GM21576 (cell line): Measurements from ENCODE around the gene NTHL1.

Experiments
- ATAC-seq: cut with Tn5 transposase; IDR thresholded peaks from one replicate; pipeline ENCODE4 v1.9.1; 2021; ENCODE audit warnings: mild to moderate bottlenecking, moderate library complexity; ENCODE audit not compliant: unreplicated experiment

NTHL1 gene

DNA sequence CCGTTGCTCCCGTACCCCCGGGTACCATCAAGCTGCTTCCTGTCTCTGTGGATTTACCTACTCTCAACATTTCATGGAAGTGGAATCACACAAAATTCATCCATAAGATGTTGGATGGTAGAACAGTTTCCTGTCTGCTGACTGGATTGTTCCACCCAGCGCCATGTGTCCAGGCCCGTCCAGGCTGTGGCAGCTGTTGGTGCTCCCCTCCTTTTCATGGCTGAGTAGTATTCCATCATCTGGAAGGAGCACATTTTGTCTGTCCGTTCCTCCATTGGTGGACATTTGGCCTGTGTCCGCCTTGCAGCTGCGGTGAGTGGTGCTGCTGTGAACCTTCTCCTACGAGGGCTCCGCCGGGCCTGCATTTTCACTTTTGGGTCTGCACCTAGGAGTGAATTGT is 18.5 kb upstream of the NTHL1 start:
- no peak for ATAC-seq

DNA sequence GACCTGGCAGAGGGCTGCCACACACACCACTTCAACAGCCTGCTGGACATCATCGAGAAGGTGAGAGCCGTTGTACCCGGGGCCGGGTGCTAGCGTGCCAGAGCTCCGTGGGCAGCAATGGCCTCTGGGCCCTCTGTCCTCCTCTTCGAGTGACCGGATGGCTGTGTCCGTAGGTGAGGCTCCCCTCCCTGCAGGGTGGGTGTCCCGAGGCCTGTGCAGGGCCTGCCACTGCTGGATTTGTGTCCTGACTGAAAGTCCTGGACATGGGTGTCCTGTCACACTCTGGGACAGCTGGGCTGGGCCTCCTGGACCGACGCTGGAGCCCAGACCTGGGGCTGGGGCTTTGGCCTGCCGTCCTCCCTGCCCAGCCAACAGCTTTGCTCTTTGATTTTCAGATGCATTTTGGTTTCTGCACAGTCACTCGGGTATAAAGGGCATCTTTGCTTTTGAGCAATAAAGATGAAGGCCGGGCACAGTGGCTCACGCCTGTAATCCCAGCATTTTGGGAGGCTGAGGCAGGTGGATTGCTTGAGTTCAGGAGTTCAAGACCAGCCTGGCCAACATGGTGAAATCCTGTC is 16.8 kb upstream of the NTHL1 start:
- ATAC-seq, result no peak

DNA sequence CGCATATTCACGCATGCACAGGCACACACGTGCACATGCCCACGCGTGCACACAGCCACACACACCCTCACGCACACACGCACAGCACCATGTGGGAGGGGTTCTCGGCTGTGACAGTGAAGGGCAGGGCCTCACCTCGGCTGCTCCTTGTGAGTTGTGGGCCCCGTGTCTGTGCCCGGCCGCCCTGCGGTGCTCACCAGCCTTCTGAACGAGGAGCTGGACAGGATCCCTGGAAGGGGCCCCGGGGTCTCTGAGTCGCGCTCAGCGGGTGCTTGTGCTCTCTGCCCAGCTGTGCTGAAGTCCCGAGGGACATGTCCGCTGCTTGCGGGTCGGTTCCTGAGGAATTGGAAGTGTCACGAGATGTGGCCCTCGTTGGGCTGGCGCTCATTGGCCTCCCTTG is 16.2 kb upstream of the NTHL1 start:
- no peak for ATAC-seq

DNA sequence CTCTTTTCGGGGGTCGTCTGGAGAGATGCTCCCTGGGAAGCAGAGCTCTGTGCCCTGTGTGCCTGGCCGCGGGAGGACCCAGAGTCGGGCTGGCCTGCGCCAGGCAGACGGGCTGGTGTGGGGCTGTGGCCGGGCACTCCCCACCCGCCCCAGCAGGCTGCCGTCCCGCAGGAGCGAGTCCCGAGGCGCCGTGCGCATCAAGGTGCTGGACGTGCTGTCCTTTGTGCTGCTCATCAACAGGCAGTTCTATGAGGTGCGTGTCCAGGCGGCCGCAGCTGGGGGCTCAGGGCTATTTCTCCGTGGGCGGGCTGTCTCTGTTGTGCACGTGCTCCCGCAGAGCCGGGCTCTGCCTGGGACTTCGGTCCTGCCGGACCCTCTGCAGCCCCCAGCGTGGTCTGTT is 15.2 kb upstream of the NTHL1 start:
- ATAC-seq, result no peak

DNA sequence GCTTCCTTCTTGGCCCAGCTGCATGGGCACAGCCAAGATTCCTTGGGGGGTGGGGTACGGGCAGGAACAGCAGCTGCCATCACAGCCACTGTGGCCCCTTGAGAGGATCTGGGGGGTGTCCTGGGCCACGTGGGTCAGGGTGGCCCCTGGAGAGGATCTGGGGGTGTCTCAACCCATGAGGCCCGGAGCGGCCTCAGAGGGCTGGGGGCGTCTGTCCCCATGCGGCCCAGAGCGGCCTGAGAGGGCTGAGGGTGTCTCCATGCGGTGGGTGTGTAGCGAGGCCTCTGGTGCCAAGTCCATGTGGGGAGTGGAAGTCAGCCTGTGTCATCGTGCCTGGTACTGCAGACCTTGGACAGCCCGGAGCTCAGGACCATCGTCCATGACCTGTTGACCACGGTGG is 13.9 kb upstream of the NTHL1 start:
- no peak for ATAC-seq

DNA sequence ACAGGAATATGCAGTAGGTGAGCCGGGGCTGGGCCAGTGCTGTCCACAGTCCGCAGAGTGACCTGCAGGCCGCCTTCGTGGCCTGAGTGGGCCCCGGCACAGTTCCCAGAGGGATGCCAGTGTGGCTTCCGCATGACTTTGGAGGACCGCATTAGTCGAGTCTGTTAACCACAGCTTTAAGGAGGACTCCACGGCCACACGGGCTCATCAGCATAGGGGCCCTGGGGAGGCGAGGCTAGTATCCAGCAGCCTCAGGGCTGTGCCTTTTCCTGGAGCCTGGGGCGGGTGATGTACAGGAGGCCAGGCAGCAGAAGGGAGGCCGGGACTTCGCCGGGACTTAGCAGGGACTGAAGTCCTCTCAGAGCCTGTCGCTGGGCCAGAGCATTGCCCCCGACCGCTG is 13.4 kb upstream of the NTHL1 start:
- no peak for ATAC-seq

DNA sequence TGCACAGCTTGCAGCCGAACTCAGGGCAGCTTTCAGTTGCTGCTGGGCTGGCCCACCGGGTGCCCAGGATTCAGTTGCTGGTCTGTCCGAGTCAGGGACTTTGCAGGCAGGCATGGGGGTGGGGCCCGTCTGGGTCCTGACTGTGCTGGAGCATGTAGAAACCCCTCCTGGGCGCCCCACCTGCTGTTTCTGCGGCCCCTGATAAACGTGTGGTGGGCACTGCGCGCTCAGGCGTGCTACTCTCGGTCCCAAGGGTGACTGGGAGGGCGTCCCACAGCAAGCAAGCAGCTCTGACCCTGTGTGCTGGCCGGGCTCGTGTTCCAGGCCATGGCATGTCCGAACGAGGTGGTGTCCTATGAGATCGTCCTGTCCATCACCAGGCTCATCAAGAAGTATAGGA is 12.7 kb upstream of the NTHL1 start:
- no peak for ATAC-seq

DNA sequence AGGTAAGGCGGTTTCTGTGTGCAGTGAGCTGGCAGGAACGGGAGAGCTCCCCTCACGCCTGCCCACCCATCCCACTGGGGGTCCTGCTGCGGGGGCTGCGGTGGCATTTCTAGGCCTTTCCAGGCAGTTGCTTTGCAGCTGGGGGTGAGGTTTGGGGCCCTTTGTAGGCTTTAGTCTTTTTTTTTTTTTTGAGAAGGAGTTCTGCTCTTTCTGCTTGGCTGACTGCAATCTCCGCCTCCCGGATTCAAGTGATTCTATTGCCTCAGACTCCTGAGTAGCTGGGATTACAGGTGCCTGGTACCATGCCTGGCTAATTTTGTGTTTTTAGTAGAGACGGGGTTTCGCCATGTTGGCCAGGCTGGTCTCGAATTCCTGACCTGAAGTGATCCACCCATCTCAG is 11.2 kb upstream of the NTHL1 start:
- no peak for ATAC-seq

DNA sequence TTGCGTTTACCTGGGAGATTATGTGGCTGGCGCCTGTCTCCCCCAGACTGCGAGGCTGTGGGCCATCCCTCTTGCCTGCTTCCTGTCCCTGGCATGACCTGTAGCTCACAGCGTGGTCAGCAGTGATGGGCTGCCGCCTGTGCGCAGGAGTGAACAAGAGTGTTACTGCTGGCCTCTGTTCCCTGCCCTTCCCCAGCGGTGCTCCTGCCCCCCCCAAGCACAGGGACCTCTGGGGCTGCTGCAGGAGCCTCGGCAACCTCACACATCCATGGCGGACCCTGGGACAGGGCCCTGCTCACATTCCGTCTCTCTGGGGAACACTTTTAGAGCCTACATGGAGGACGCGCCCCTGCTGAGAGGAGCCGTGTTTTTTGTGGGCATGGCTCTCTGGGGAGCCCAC is 10.8 kb upstream of the NTHL1 start:
- no peak for ATAC-seq

DNA sequence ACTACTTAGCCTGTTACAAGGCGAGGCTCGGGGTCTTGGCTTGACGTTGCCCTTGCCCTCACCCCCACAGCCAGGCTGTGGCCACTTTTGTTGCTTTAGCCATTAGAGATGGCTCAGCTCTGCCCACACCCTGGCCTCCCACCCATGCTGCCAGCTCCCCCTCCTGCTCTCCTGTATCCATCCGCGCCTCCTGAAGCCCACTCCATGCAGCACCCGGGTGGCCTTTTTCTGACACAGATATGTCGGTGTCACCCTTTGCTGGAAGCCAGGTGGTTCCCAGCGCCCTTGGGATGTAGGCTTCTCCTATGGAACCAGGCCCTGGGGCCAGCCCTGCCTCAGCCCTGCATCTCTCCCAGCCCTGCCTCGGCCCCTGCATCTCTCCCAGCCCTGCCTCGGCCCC is 9.8 kb upstream of the NTHL1 start:
- ATAC-seq, result no peak

DNA sequence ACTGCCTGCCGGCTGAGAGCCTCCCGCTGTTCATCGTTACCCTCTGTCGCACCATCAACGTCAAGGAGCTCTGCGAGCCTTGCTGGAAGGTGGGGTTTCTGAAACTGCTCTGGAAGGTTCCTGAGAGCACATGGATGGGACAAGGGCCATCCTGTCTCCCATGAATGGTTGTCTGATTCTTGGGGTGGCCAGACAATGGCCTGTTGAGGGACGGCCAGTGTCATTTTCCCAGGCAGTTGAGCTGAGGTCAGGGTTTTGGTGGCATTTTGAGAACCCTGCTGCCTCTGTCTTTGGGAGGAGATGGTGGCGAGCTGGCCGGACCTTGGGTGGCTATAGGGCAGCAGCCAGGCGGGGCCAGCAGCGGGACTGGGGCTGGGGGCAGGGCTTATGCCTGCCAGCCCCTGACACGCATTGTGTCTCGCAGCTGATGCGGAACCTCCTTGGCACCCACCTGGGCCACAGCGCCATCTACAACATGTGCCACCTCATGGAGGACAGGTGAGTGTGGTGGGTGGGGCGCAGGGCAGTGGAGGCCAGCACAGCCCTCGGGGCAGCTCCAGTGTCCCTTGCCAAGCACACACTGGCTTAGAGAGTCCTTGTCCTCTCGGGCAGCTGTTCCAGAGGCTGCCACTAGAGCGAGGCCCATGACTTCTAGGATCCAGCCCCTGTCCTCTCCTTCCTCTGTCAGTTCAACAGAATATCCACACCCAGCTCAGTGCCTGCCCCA is 9.2 kb upstream of the NTHL1 start:
- no peak for ATAC-seq

DNA sequence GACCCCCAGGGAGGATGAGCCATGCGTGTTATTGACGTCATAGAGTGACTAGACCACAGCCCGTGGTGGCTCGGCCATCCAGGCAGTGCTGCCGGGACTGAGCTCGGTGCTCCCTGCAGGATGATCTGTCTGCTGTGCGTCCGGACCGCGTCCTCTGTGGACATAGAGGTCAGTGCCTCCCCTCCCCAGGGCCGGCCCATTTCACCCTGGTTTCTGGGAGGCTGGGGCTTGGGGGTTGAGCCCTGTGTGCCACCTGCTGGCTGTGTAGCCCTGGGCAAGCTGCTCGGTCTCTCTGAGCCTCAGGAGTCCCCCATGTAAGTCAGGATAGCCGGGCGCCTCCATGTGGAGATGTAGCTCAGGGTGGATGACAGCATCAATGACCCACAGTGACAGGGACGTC is 8.4 kb upstream of the NTHL1 start:
- no peak for ATAC-seq

DNA sequence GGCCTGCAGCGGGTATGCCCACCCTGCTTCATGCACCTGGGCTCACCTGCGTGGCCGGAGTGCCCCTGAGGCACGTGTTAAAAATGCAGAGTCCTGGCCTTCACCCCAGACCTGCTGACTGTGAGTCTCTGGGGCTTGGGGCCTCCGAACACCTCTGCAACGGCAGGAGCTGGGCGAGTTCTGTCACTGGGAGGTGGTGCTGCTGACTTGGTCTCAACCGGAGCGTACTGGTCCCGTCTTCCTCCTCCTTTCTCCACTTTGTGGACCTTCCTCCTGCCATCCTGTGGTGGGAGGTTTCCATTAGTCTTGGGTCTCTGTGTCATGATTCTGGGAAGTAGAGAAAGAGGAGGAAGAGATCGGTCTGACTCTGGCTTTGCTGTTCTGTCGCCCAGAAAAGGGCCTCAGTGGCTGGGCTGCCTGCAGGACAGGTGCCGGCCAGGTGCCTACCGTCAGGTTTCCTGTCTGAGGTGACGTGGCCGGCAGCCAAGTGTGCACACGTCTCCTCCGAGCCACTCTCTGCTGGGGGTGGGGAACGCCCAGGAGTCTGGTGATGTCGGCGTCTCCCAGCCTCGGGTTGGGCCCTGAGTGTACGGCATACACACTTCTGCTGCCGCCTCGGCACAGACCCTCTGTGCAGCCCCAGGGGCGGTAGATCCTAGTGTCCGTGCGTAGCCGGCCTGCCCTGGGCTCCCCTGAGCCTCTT is 7.1 kb upstream of the NTHL1 start:
- ATAC-seq, result no peak

DNA sequence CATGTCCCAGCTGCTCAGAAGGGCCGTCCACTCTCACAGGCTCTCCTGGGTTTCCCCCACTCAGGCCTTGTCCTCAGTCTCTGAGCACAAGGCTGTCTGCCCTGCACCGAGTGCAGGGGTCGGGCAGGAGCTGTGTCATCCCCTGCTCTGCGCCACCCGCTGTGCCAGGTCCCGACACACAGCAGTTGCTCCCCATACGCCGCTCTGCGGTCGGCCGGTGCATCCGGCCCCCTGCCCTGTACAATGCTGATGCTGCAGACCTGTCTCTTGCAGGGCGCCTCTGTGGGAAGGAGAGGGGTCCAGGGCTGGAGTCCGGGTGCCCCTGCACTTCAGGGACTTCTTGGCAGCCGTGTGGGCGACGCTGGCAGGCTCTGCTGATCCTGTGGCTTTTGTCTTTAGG is 6.3 kb upstream of the NTHL1 start:
- no peak for ATAC-seq

DNA sequence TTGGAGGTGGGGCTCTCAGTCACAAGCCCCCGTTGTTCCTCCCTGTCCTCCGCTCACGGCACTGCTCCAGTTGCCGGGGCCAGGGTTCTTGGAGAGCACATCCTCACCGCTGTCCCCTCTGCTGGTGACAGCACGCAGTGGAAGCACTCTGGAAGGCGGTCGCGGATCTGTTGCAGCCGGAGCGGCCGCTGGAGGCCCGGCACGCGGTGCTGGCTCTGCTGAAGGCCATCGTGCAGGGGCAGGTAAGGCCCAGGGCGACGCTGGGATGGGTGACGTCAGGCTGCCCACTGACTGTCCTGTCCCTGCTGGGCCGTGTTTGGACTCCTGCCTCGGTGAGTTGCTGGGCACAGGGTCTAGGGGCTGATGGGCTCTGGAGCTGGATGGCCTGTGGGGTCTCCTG is 5.6 kb upstream of the NTHL1 start:
- no peak for ATAC-seq

DNA sequence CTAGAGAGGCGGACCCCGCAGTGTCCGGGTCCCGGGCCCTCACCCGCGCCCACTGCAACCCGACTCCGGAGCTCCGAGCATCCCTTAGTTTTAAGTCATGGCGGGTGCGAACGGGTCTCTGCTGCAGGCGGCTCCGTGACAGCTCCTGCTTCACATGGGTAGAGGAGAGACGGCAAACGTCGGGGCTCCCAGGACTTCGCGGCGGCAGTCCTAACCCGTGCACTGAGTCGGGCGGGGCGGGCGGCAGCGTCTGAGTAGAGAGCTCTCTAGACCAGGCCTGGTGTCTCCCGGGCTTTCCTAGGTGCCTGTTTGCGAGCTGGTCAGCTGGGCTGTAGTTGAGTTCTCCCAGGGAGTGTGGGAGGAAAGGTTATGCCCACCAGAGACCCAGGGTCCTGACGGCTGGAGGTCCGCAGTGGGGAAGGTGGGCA is 496 bp upstream of the NTHL1 start:
- no peak for ATAC-seq

DNA sequence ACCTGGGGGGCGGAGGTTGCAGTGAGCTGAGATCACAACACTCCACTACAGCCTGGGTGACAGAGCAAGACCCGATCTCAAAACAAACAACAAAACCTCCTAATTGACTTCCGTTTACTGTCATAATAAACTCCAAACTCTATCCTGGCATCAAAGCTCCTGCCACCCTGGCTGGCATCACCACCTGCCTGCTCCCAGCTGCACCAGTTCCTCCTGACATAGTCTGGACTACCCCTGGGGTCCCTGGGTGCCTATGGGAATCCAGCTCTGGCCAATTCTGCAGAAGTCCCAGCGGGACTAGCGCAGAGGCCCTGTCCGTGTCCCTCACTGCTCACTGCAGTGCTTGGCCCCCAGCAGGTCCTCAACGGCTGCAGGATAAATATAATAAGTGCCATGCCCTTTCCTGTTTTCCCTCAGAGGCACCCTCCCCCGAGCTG is 723 bp downstream of the NTHL1 start:
- ATAC-seq, result peak; percentile 2

DNA sequence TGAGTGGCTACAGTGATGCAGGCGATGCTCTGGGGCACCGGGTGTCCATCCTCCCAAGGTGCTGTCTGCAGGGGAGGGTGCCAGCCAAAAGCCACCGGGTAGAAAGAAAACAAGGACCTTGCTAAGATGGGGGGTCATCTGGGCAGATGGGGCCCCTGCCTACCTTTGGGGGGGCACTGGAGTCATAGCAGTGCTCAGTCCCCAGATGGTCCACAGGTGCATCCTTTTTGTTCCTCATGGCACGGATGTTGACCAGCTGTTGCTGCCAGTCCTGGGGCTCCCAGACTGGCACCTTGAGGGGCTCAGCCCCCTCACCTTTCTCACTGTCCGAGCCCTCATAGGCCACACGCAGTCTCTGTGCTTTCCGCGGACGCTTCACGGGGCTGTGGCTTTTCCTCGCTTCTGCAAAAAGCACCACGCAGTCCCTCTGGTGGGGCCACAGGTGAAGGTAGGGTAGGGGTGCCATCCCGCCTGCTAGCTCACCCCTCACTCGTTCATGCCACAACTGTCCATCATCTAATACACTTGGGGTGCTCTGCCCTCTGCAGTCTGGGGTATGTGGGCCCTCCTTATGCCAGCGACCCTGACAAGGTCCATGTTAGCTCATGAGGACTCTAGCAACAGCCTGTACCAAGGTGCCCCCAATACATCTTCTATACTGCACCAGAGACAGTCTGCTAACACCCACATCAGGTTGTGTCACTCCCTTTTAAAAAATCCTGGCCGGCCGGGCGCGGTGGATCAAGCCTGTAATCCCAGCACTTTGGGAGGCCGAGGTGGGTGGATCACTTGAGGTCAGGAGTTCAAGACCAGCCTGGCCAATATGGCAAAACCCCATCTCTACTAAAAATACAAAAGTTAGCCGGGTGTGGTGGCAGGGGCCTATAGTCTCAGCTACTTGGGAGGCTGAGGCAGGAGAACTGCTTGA is 1.4 kb downstream of the NTHL1 start:
- no peak for ATAC-seq

DNA sequence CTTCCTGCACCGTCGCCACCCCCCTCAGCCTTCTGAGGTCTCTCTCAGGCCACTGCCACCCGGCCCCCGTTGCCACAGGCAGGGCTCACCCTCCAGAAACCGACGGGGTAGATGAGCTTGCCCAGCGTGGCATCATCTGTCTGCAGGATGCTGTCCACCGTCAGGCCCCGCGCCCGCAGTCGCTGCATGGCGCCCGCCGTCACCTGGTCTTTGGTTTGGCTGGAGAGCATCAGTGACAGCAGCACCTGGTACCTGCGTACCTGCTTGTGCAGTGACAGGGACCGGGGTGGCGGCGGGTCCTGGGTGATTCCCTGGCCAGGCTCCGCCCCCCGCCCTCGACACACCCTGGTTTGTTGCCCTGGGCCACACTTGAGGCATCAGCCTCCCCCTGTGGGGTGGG is 3.1 kb downstream of the NTHL1 start:
- ATAC-seq, result no peak

DNA sequence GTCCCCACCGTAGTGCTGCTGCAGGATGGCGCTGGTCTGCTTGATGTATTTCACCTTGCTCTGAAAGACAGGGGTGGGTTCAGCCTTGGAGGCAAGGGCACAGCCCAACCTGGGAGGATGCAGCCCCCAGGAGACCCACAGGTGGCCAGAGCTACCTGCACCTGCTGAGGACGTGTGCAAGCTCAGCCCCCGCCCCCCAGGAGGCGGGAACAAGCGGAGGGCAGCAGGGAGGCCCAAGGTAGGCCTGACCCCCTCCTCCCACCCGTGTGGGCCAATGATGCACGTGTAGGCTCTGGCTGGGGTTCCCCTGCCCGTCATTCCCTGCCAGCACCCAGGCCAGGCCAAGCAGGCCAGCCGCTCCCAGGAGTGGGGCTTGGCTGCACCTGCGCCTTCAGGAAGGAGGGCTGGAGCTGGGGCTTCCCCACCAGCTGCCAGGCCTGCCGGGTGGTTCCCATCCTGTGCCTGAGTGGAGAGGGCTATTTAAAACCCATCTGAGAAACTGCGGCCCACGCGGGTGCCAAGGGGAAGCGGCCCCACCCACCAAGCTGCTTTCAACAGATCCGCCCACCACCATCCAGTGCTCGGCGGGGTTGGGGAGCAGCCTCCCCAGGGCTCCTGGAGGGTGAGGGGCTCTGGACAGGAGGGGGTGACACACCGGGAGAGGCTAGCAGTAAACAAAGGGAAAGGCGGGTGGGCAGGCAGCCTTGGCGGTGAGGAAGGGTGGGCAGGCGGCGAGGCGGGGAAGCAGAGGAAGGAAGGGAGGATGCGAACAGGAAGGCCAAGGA is 3.8 kb downstream of the NTHL1 start:
- ATAC-seq, result no peak
